AG08396 (cell line): ENCODE results near the gene FAM174B.

Source experiments
- DNase-seq: peaks from one replicate; pipeline ENCODE4 v3.0.0; 2012; ENCODE audit warnings: low spot score, mixed read lengths

The FAM174B gene

GRCh38 chr15:92600856-92601255 lies 54.7 kb downstream of the FAM174B start:
- DNase-seq, result no peak

- no peak for DNase-seq
Observed at GRCh38 chr15:92599394-92599970, 56.1 kb downstream of the FAM174B start.

GRCh38 chr15:92597548-92597947 lies 58.0 kb downstream of the FAM174B start:
- DNase-seq, result no peak

GRCh38 chr15:92596623-92597022 lies 59.0 kb downstream of the FAM174B start:
- DNase-seq, result no peak

- no peak for DNase-seq
Observed at GRCh38 chr15:92595506-92596381, 59.8 kb downstream of the FAM174B start.

- DNase-seq, result no peak
Observed at GRCh38 chr15:92591275-92591674, 64.3 kb downstream of the FAM174B start.

GRCh38 chr15:92586966-92587365 lies 68.6 kb downstream of the FAM174B start:
- DNase-seq, result no peak

GRCh38 chr15:92586383-92586942 lies 69.1 kb downstream of the FAM174B start:
- no peak for DNase-seq

GRCh38 chr15:92584105-92584504 lies 71.5 kb downstream of the FAM174B start:
- no peak for DNase-seq

GRCh38 chr15:92583096-92584034 lies 72.2 kb downstream of the FAM174B start:
- no peak for DNase-seq

GRCh38 chr15:92582206-92582605 lies 73.4 kb downstream of the FAM174B start:
- no peak for DNase-seq

- no peak for DNase-seq
Observed at GRCh38 chr15:92580933-92581445, 74.6 kb downstream of the FAM174B start.

- no peak for DNase-seq
Observed at GRCh38 chr15:92580521-92580920, 75.1 kb downstream of the FAM174B start.

GRCh38 chr15:92579931-92580470 lies 75.6 kb downstream of the FAM174B start:
- no peak for DNase-seq

- DNase-seq, result no peak
Observed at GRCh38 chr15:92579486-92579885, 76.1 kb downstream of the FAM174B start.

- no peak for DNase-seq
Observed at GRCh38 chr15:92578096-92578835, 77.3 kb downstream of the FAM174B start.

GRCh38 chr15:92576597-92577200 lies 78.9 kb downstream of the FAM174B start:
- no peak for DNase-seq

- DNase-seq, result no peak
Observed at GRCh38 chr15:92574566-92574965, 81.0 kb downstream of the FAM174B start.

GRCh38 chr15:92574161-92574560 lies 81.4 kb downstream of the FAM174B start:
- no peak for DNase-seq

- DNase-seq, result no peak
Observed at GRCh38 chr15:92571824-92572223, 83.8 kb downstream of the FAM174B start.
